ENCODE measurements around the gene SBSN. TPM values are rescaled to one million over a fixed set of nuclear protein-coding genes. Genes with fewer than 3 reads are reported as not detected.

Gene SBSN
- total and polyA plus RNA-seq, 8 donors: 0.15 to 0.16 TPM; not detected in 6

GRCh38 chr19:35531291-35531690, 3.2 kb upstream of the SBSN start:
- Histone ChIP-seq H3K9me3 (no peaks in the 10 kb centered on the region), H3K4me3 (no peak overlapping the region), H3K4me1 (no peaks in the 10 kb centered on the region), H3K36me3 (no peaks in the 10 kb centered on the region), H3K27me3 (peaks cover 0 to 4% (median 0%) of the 10 kb centered on the region in 4 donors), H3K27ac (no peak overlapping the region)
- DNase-seq (no peak), ATAC-seq (no peak), FAIRE-seq (no peak)
- TF ChIP-seq CTCF (IDR thresholded peaks at IDR 0.05): no peak
- 28 to 35% methylated on average over 6 of the region's 6 CpGs for WGBS, 2 donors
- intact Hi-C loops (cut with DNase I): no loop called here

- Histone ChIP-seq H3K9me3 (no peaks in the 10 kb centered on the region), H3K4me3 (no peak overlapping the region), H3K27me3 (peaks cover 0 to 4% (median 0%) of the 10 kb centered on the region in 4 donors), H3K27ac (no peak overlapping the region), H3K36me3 (no peaks in the 10 kb centered on the region), H3K4me1 (no peaks in the 10 kb centered on the region)
- TF ChIP-seq CTCF (IDR thresholded peaks at IDR 0.05): no peak
- ATAC-seq: no peak
- intact Hi-C loops (cut with DNase I): no loop called here
- WGBS, 2 donors: 44% methylated on average over 19 of the region's 19 CpGs
- DNase-seq: no peak
- no peak for FAIRE-seq
Observed at GRCh38 chr19:35529241-35530218, 1.4 kb upstream of the SBSN start.

GRCh38 chr19:35525873-35526272, 2.2 kb downstream of the SBSN start:
- TF ChIP-seq CTCF (IDR thresholded peaks at IDR 0.05): no peak
- H3K36me3 ChIP-seq: no peaks in the 10 kb centered on the region
- ATAC-seq: no peak
- FAIRE-seq: no peak
- intact Hi-C loops (cut with DNase I): no loop called here
- H3K27ac ChIP-seq: no peak overlapping the region
- no peak overlapping the region for H3K4me3 ChIP-seq
- H3K9me3 ChIP-seq: no peaks in the 10 kb centered on the region
- WGBS, 2 donors: 71 to 74% methylated on average over 4 of the region's 4 CpGs
- DNase-seq: no peak
- H3K4me1 ChIP-seq: no peaks in the 10 kb centered on the region
- H3K27me3 ChIP-seq: no peaks in the 10 kb centered on the region

GRCh38 chr19:35524181-35524837, 3.8 kb downstream of the SBSN start:
- TF ChIP-seq CTCF (IDR thresholded peaks at IDR 0.05): no peak
- FAIRE-seq (no peak), ATAC-seq (no peak), DNase-seq (no peak)
- Histone ChIP-seq H3K4me1 (no peaks in the 10 kb centered on the region), H3K27ac (no peak overlapping the region), H3K4me3 (no peak overlapping the region), H3K9me3 (no peaks in the 10 kb centered on the region), H3K36me3 (no peaks in the 10 kb centered on the region), H3K27me3 (no peaks in the 10 kb centered on the region)
- intact Hi-C loops (cut with DNase I): no loop called here
- 35 to 36% methylated on average over 11 of the region's 11 CpGs for WGBS, 2 donors

All from pancreas (tissue), 10 donors.